GOT3 (cell line): ENCODE results near the gene ZNF423.

Experiments
- DNase-seq: peaks from one replicate; lab custom pipeline; 2025; ENCODE audit warnings: mixed read lengths; lab: John Stamatoyannopoulos, UW

The ZNF423 gene

DNA sequence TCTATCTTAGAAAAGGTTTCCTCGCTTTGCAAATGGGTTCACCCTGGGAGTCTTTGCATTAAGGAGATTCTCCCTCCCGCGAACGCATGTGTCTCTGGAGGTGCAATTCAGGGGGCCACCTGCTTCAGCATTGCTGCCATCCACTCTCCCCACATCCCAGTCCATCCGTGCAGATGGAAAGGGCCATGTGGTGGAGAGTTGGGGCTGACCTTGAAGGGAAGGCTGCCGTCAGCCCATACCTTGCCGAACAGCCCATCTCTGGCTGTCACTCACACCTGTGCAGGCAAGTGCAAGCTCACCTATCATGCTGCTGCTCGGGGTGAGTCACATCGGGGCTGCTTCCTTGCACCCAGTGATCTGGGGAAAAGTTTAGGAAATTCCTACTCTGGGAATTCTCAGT, 106.1 kb downstream of the ZNF423 start:
- no peak for DNase-seq

DNA sequence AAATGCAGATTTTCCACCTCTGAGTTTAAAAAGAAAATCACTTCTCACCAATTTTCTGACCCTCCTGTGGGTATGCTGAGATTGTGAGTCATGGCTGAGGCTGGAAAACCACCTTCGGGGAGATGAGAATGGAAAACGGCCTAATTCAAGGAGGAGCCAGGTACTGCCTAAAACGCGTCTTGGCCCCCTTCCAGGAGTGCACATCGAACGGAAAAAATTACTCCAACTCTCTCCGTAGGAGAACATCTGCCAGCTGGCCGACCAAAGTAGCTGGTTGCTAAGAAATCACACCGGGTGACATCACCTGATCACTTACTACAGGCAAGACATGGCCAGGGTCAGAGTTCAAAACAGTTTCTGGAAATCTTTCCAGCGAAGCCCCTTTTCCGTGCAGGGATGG, 107.6 kb downstream of the ZNF423 start:
- no peak for DNase-seq

DNA sequence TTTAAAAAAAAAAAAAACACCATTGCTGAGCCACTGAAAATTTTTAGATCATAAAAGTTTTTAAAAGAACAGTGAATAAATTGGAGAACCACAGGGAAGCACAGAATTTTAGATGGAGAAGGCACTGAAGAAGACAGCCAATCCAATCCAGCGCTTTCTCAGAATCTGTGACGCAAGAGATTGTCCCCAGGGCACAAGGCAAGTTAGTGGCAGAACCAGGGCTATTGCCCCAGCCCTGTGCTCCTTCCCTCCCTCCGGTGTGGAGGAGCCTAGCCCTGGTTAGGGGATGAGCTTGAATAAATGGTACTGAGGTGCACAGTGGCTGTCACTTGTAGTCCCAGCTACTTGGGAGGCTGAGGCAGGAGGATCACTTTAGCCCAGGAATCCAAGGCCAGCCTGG, 108.3 kb downstream of the ZNF423 start:
- no peak for DNase-seq

DNA sequence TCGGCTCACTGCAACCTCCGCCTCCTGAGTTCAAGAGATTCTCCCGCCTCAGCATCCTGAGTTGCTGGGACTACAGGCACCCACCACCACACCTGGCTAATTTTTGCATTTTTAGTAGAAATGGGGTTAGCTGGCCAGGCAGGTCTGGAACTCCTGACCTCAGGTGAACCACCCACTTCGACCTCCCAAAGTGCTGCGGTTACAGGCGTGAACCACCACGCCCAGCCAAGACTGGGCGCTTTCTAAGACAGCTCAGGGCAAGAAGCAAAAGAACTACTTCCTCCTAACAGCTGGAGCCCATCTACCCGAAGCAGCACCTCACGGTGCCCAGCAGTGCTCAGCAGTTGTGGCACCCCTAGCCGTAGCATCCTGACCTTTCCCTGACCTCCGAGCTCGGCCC, 109.4 kb downstream of the ZNF423 start:
- DNase-seq, result no peak

DNA sequence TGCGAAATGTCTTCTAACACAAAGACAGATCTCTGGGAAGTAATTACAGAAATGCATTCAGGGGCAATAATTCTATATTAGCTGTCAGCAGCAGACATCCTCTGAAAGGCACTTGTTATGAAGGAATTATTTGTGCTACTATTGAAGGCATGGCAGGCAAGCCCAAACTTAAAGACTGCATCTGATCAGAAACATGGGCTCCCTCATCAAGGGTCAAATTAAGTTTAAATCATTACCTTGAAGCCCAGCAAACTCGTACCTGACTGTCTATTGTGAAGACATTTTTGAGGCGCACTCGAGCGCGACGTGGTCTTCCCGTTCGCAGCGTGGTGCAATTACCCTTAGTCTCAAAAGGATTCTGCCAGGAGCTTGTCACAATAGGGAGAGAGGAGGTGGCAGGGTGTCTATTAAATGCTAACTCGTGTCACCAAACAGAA, 110.6 kb downstream of the ZNF423 start:
- DNase-seq, result no peak

DNA sequence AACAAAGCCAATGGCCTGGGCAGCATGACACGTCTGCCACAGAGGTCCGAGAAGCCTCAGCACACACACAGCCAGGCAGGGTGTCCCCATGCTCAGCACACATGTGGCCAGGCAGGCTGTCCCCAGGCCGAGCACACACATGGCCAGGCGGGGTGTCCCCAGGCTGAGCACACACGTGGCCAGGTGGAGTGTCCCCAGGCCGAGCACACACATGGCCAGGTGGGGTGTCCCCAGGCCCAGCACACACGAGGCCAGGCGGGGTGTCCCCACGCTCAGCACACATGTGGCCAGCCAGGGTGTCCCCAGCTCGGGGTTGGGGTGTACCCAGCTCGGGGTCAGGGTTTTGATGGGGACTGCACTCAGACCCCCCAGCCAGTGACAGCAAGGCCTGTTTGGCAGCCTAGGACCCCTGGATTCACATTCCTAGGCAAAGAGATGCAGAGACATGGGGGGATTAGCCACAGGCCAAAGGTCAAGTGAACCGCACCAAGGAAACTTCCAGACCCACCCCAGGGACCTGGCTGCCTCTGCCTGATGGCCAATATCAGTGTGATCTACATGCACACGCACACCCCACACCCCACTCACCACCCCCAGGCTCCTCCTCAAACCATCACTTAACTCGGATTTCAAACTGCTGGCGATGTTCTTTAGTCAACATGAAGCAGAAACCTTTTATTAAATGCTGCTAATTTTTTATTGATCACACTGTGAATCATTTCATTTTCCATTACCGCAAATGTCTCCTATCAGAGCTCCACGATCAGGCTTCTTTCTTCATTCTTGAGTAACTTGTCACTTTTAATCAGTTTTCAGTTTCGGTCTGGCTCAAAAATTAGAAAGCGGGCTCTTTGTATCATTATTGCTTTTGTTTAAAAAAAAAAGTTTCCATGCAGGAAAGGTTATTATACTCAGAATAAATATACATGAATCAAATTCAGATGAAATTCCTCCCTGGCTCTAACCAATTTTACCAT, 111.4 kb downstream of the ZNF423 start:
- DNase-seq, result no peak

DNA sequence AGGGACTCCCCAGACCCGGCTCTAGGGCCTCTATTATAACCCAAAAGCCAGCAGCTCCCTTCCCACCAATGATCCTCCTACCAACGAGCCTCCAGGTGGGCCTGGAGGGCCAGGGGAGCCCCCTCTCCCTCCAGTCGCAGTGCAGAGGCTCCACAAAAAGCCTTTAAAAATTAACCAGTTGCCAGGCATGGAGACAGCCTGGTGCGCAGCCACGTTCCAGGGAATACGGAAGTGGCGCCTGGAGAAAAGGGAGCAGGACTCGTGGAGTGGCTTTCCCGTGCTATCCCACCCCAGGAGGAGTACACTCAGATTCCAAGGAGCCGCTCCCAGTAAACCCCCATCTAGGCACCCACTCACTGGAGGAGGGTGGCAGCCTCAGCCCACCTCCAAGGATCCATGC, 112.3 kb downstream of the ZNF423 start:
- no peak for DNase-seq

DNA sequence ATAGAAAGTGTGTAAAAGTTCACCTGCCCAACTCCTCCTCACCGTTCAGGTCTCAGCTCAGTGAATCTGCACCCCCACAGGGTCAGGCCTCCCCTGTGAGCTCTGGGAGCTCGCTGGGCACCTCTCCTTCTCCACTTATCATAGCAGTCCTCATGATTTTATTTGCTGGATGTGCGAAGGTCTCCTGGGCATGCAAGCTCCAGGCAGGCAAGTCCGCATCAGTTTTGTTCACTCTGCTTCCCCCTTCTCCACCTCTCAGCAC, 112.8 kb downstream of the ZNF423 start:
- no peak for DNase-seq

DNA sequence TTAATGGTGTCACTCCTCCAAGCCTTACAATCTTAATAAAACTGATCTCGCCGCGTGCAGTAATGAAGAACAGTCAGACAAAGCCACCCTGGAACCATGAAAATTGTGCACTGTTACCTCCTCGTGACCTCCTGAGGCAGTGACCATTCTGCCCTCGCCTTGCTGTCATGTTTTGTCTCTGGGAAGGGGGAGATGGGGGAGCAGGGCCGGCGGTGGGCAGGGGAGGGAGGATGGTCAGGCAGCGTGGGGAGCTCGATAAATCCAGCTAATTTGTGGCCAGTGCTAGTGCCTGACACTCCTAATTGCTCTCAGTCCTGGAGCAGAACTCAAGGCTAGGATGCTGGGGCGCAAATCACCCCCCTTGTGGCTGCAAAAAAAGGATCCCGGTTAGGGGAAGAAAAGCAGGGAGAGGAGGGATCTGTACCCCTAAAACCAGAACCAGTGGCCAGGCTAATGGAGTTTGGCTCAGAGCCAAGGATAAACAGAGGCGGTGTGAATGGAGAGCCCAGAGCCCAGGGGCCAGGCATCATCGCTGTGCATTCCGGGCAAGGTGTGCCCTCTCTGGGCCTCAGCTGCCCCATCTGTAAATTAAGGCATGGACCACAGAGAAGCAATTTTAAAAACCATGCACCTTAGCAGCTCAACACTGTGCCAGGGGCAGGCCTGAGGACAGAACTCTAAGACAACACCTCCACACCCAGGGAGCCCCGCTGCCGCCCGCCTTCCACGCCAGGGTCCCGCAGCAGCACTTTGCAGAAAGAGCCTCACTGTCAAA, 113.3 kb downstream of the ZNF423 start:
- DNase-seq, result no peak

DNA sequence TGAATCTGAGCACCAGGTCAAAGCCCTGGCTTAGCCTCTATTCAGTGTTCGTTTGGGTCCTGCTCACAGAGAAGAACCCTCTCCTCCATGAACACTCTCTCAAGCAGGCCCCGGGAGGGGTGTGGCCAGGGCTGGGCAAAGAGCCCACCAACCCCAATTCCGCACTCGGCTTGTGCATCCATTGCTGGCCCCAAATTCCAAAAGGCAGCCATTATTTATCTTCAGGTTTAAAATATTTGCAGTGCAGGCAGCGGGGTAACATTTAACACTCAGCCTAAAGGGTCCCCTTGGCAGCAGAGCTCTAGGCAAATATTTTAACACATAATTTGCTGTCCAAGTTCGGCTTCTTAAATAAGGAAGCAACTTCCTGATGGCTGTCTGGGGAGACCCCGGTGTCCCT, 115.7 kb downstream of the ZNF423 start:
- DNase-seq, result no peak

DNA sequence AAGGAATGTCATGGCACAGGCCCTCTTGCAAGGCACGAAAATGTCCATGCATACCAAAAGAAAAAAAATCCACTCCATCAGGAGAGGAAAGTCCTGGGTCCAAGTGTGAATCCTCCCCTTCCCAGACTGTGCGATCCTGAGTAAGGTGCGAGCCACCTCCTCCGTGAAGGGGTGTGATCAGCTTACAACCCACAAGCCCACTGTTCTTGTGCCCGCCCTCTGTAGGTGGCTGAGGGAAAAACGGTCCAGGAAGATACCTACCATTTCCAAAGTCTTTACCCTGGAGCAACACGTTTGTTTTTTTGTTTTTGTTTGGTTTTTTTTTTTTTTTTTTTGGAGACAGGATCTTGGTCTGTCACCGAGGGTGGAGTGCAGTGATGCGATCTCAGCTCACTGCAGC, 116.5 kb downstream of the ZNF423 start:
- no peak for DNase-seq

DNA sequence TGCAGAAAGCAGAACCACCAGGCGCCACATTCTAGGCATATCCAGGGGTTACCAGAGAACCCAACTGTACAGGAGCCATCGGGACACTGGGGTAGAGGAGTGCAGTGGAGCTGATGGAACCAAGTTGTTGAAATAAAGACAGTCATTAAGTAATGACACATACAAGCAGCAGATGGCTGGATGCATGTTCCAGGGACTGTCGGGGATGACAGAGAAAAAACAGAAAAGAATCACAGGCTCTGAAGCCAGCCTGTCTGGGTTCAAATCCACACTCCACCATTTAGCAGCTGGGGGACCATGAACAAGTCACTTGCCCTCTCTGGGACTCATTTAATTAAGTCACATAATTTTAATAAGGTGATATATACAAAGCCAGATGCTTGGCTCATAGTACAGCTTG, 117.1 kb downstream of the ZNF423 start:
- DNase-seq, result no peak

DNA sequence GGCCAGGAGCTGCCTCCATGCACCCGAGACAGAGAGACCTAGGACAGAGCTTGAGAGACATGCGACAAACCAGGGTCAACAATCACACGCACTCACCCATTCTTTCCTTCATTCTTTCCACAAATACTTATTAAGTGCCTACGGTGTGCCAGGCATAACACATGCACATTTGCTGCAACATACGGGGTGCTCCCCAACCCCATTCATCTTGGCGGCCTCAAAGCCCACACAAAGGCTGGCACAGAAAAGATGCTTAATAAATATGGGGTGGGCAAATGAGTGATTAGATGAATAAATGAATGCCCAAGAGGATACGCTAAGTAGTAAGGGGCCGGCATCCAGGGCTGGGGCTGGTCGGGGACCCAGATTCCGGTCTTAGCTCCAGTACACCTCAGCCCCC, 117.9 kb downstream of the ZNF423 start:
- no peak for DNase-seq

DNA sequence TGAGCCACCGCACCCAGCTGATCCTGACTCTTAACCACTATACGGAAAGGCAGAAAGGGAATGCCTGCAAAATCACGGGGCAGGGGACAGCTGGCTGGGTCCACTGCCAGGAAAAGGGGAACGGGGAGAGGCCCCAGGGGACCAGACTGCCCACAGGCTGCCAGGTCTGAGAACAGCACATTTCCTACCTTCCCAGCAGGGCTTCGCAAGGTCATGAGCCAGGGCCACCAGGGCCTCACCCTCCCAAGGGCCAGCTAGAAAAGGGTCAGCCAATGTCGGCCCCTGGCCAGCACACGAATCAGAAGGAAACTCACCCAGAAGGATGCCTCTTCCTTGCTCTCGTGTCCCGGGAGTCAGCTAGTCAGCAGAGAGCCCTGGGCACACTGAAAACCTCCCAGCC, 118.4 kb downstream of the ZNF423 start:
- no peak for DNase-seq

DNA sequence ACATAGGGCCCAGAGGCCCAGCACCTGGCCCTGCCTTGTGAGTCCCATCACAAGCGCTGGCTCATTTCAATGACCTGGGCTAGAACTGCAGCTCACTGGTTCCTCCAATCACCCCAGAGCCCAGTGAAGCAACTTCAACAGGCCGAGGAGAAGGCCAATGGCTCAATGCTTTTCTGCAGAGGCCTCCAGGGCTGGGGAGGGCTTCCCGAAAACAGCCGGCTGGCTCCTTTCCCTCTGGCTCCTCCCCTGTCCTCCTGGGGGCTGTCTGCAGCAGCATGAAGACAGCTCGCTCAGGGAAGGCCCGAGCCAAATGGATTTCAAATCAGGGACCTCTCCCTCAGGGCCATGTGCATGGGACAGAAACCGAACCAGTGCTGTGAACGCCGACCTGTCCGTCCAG, 121.6 kb downstream of the ZNF423 start:
- no peak for DNase-seq

DNA sequence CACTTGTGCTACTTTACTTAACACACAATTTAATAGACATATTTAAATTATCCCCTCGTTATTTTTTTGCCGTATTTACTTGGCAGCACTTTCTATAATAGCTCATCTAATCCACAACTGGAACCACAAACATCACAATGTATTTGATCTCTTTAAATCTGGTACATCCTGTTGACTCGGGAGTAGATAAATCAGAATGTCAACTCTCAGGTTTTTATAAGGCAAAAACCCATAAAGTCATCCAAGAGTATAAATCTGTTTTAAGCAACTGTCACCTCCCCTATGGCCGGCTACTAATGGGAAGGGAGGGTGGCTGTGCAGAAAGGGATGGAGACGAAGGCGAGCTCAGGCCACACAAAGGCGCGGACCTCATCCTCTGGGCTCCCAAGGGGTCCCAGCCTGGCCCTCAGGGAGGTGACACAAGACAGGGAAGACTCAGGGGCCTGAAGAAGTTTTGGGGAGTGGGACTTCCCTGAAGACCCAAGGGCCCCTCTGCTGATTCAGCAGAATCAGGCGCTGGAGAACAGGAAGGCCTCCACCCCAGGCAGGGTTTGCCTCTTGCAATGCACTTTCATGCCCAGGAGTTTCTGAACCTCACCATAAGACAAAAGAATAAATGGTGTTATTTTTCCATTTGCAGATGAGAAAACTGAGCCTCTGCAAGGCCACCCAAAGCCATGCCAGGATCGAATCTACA, 122.5 kb downstream of the ZNF423 start:
- no peak for DNase-seq

DNA sequence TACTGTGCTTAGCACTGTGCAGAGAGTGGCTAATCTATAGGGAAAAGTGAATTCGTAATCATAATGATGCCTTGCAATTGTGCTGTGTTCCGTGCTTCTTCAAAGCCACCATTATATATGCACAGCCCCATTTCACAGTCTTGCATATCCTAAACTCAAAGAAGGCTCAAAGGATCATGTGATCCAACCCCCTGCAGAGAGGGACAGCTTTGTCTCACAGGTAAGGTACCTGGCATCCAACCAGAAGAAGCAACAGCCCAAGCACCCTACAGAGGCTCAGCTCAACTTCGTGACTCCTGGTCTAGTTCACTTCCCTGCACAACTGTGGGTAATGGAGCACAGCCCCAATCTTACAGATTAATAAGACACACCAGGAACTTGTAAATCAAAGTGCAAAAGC, 124.0 kb downstream of the ZNF423 start:
- DNase-seq, result no peak

DNA sequence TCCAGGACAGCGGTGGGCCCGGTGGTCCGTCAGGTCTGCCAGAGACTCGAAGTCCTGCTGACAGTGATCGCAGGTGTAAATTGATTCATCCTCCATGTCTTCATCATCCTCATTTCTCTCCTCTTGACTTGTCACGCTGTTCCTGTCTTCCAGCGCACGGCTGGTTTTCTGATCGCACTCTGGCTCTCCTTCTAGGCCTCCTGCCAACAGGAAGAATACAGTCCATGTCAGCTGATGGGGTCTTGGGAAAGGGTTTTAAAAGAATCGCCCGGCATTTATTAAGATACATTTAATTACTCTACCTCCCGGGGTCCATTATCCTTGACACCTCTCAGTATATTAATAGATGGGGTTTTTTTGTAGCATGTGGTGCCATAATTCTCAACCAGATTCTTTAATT, 125.1 kb downstream of the ZNF423 start:
- DNase-seq, result no peak

DNA sequence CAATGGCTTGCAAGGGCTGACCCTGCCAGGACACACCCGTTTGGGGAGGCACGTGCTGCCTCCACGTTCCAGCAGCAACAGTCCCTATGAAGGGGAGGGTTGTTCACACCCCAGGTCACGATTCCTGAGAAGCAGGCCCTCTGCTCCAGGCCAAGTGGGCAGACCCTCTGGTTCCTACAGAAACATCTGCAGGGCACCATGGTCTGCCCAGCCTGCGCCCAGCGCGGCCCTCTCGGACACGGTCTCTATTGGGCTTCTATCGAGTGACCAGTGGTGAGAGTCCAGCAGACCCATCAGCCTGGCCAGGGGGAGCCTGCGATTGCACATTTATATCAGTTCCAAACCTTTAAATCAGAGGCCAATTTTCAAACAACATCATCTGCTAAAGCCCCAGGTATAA, 128.3 kb downstream of the ZNF423 start:
- no peak for DNase-seq

DNA sequence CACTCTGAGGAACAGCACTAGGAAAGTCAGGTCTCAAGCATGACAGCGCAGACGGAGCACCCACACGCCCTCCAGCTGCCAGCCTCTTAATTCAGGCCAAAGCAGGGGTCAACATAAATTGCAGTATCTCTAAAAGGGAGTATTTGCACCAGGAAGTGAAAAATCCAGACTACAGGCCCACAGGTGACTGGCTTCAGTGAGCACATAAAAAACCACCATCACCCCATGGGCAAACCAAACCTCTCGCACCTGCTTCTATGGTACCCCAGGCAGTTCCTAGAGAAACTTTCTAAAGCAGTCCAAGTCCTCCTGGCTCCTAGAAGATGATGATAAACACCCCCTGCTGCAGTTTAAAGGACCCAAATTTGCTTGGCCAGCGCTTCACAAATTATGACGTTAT, 129.8 kb downstream of the ZNF423 start:
- DNase-seq, result no peak

DNA sequence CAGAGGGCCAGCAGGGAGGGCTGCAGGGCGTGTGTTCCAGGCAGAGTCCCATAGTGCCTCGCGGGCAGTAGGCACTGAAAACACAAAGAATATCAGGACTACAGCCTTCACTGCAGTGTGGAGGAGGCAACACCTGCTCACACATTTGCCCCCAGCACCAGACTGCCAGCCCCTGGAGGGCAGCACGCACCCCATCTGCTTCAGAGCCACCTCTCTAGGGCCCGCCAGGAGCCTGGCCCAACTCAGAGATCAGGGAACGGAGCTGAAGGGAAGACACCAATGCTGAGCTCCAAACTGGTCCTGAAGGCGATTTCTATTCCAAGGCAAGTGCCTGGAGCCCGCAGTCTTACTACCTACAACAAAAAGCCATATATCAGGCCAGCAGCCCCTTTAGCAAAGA, 130.3 kb downstream of the ZNF423 start:
- DNase-seq, result no peak

DNA sequence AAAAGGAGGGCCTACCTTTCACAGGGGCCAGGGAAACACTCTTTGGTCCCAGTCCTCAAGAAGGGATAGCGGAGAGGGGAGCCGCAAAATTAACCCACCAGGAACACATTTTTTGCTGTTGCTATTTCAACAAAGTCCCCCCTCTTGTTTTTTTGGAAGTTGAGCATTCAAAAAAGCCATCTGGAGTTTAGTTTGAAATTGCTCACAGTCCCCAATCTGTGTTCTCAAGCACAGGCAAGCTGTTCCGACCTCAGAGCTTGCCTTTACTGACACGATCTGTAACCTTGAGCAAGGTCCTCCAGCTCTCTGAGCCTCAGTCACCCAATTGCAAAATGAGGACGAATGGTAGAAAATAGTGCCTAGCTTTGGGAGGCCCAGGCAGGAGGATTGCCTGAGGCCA, 131.1 kb downstream of the ZNF423 start:
- DNase-seq, result no peak

DNA sequence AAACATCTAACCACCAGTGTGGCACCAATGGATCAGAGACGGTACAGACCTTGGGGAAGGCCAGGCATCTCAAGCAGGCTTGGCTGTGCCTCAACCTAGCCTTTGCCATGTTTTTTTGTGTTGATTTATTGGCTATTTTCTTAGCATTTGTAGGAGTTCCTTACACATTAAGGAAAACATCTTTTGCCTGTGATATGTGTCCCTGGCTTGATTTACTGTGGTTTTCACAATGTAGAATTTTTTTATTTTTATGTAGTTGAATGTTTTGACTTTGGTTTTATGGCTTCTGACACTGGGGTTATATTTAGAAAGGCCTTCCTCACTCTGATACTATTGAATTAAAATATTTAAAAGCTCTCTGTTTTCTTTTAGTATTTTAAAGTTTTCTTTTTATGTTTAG, 132.6 kb downstream of the ZNF423 start:
- no peak for DNase-seq
